SJSA1 (cell line): ENCODE results near the gene MRFAP1L1. TPM values are rescaled to one million over a fixed set of nuclear protein-coding genes. Genes with fewer than 3 reads are reported as not detected.
"Not testable (repeated sequence)": the region's sequence is repeated elsewhere in the genome, so short reads cannot be mapped to it uniquely, and the experiment has no call there.

Experiments used
- DNase-seq, 2 experiments: peaks; one replicate each; pipeline ENCODE4 v3.0.0-alpha.2; 2015 to 2020; ENCODE audit warnings: low spot score in 2 of 2, low read depth in 1 of 2
- H3K27ac ChIP-seq: fragments of 250-450 bp; sonication (Bioruptor Pico); 2 replicates; pipeline ENCODE4 v1.5.1; 2020; ENCODE audit warnings: mild to moderate bottlenecking, moderate library complexity
- H3K27me3 ChIP-seq: fragments of 250-450 bp; sonication (Bioruptor Pico); replicated peaks from 2 replicates; pipeline ENCODE4 v1.5.1; 2020; ENCODE audit warnings: mild to moderate bottlenecking, moderate library complexity
- H3K36me3 ChIP-seq: fragments of 250-450 bp; sonication (Bioruptor Pico); 2 replicates; pipeline ENCODE4 v1.5.1; 2020; ENCODE audit warnings: mild to moderate bottlenecking
- H3K4me1 ChIP-seq: fragments of 250-450 bp; sonication (Bioruptor Pico); replicated peaks from 2 replicates; pipeline ENCODE4 v1.6.1; 2021; ENCODE audit warnings: mild to moderate bottlenecking
- H3K4me3 ChIP-seq: fragments of 250-450 bp; sonication (Bioruptor Pico); 2 replicates; pipeline ENCODE4 v1.5.1; 2020; ENCODE audit warnings: mild to moderate bottlenecking
- H3K9me3 ChIP-seq: fragments of 250-450 bp; sonication (Bioruptor Pico); replicated peaks from 2 replicates; pipeline ENCODE4 v1.5.1; 2020; ENCODE audit warnings: mild to moderate bottlenecking
- total RNA-seq: library from RNA; depleted of rRNA; stranded (reverse); fragments of >200 nt; shearing (Covaris generic); gene quantifications from 2 replicates; pipeline ENCODE4 v1.2.3, GENCODE V29; 2014; rRNA removed

The MRFAP1L1 gene
- total RNA-seq: 37.4 and 41.0 TPM in 2 replicates

GRCh38 chr4:6709230-6710114 lies at the start of gene MRFAP1L1:
Gene MRFAP1L1, minus strand, starts transcription at chr4:6709865. Its CDS starts 236 bp downstream, at chr4:6709629.
- Histone ChIP-seq H3K4me3 (peak within 1 kb of the TSS; percentile 57), H3K36me3 (peaks cover 11% of the 10 kb centered on the region), H3K27me3 (no peaks in the 10 kb centered on the region), H3K4me1 (peaks cover 11% of the 10 kb centered on the region), H3K9me3 (no peaks in the 10 kb centered on the region), H3K27ac (no peak within 1 kb of the TSS)
- peak; percentile 85 to 87 for DNase-seq

- H3K9me3 ChIP-seq: no peaks in the 10 kb centered on the region
- H3K4me1 ChIP-seq: no peaks in the 10 kb centered on the region; the same call in 1 of the 2 replicates
- no peak overlapping the region for H3K4me3 ChIP-seq
- no peaks in the 10 kb centered on the region for H3K36me3 ChIP-seq
- H3K27me3 ChIP-seq: no peaks in the 10 kb centered on the region
- no peak for DNase-seq
- H3K27ac ChIP-seq: no peak overlapping the region
These were observed 49.1 kb upstream of the MRFAP1L1 start for GRCh38 chr4:6758728-6759127.

- not testable (repeated sequence) for H3K4me1 ChIP-seq, DNase-seq, H3K36me3 ChIP-seq, H3K27me3 ChIP-seq, H3K9me3 ChIP-seq, H3K4me3 ChIP-seq, H3K27ac ChIP-seq
These were observed 46.7 kb upstream of the MRFAP1L1 start for GRCh38 chr4:6756345-6756744.

GRCh38 chr4:6755088-6755753 lies 45.6 kb upstream of the MRFAP1L1 start:
- H3K36me3 ChIP-seq: no peaks in the 10 kb centered on the region
- H3K4me3 ChIP-seq: no peak overlapping the region
- no peak for DNase-seq
- no peaks in the 10 kb centered on the region for H3K27me3 ChIP-seq
- H3K4me1 ChIP-seq: peaks cover 15% of the 10 kb centered on the region
- no peaks in the 10 kb centered on the region for H3K9me3 ChIP-seq
- H3K27ac ChIP-seq: no peak overlapping the region

GRCh38 chr4:6754481-6755087 lies 44.9 kb upstream of the MRFAP1L1 start:
- Histone ChIP-seq H3K27ac (no peak overlapping the region), H3K4me3 (no peak overlapping the region), H3K9me3 (no peaks in the 10 kb centered on the region), H3K27me3 (no peaks in the 10 kb centered on the region), H3K4me1 (peaks cover 22% of the 10 kb centered on the region), H3K36me3 (no peaks in the 10 kb centered on the region)
- no peak for DNase-seq

GRCh38 chr4:6753891-6754290 lies 44.2 kb upstream of the MRFAP1L1 start:
- Histone ChIP-seq H3K27ac (no peak overlapping the region), H3K9me3 (no peaks in the 10 kb centered on the region), H3K4me3 (no peak overlapping the region), H3K36me3 (no peaks in the 10 kb centered on the region), H3K27me3 (no peaks in the 10 kb centered on the region), H3K4me1 (peaks cover 29% of the 10 kb centered on the region)
- no peak for DNase-seq

GRCh38 chr4:6753103-6753560 lies 43.5 kb upstream of the MRFAP1L1 start:
- no peak for DNase-seq
- H3K36me3 ChIP-seq: no peaks in the 10 kb centered on the region
- no peaks in the 10 kb centered on the region for H3K27me3 ChIP-seq
- H3K9me3 ChIP-seq: no peaks in the 10 kb centered on the region
- peaks cover 36% of the 10 kb centered on the region for H3K4me1 ChIP-seq
- no peak overlapping the region for H3K27ac ChIP-seq
- H3K4me3 ChIP-seq: no peak overlapping the region

GRCh38 chr4:6752486-6752829 lies 42.8 kb upstream of the MRFAP1L1 start:
- no peak for DNase-seq
- Histone ChIP-seq H3K4me1 (peaks cover 43% of the 10 kb centered on the region), H3K27me3 (no peaks in the 10 kb centered on the region), H3K36me3 (no peaks in the 10 kb centered on the region), H3K4me3 (no peak overlapping the region), H3K9me3 (no peaks in the 10 kb centered on the region), H3K27ac (no peak overlapping the region)

GRCh38 chr4:6751611-6752485 lies 42.2 kb upstream of the MRFAP1L1 start:
- Histone ChIP-seq H3K4me3 (no peak overlapping the region), H3K4me1 (peaks cover 49% of the 10 kb centered on the region), H3K27me3 (no peaks in the 10 kb centered on the region), H3K27ac (0 out of 2 replicates have a peak overlapping the region, but pooled peaks have one; percentile 7), H3K36me3 (no peaks in the 10 kb centered on the region), H3K9me3 (no peaks in the 10 kb centered on the region)
- peak in 1 of 2 experiments; percentile 14 for DNase-seq

GRCh38 chr4:6750286-6751221 lies 40.9 kb upstream of the MRFAP1L1 start:
- Histone ChIP-seq H3K4me1 (peaks cover 50% of the 10 kb centered on the region), H3K36me3 (no peaks in the 10 kb centered on the region), H3K27me3 (no peaks in the 10 kb centered on the region), H3K9me3 (no peaks in the 10 kb centered on the region), H3K4me3 (no peak overlapping the region), H3K27ac (peak overlapping the region; percentile 11; the same call in 1 of the 2 replicates)
- DNase-seq: no peak

GRCh38 chr4:6749340-6750171 lies 39.9 kb upstream of the MRFAP1L1 start:
- peak; percentile 73 to 87 for DNase-seq
- peaks cover 50% of the 10 kb centered on the region for H3K4me1 ChIP-seq
- H3K4me3 ChIP-seq: no peak overlapping the region
- H3K27me3 ChIP-seq: no peaks in the 10 kb centered on the region
- H3K9me3 ChIP-seq: no peaks in the 10 kb centered on the region
- H3K36me3 ChIP-seq: no peaks in the 10 kb centered on the region
- H3K27ac ChIP-seq: peak overlapping the region; percentile 50

GRCh38 chr4:6748286-6748685 lies 38.6 kb upstream of the MRFAP1L1 start:
- no peak for DNase-seq
- Histone ChIP-seq H3K27me3 (no peaks in the 10 kb centered on the region), H3K4me3 (no peak overlapping the region), H3K9me3 (no peaks in the 10 kb centered on the region), H3K27ac (peak overlapping the region; percentile 50; the same call in 1 of the 2 replicates), H3K4me1 (peaks cover 50% of the 10 kb centered on the region), H3K36me3 (no peaks in the 10 kb centered on the region)
